Skeletal muscle cell (primary cell): ENCODE results near the gene NCBP2L.
A peak's percentile ranks its signal among the peaks of the same experiment; 100 is the strongest.

Experiments
- DNase-seq: peaks from one replicate; pipeline ENCODE4 v3.0.0-alpha.2; 2010; ENCODE audit warnings: low read depth
- H3K4me3 ChIP-seq: 2 replicates; pipeline ENCODE4 v1.5.1; 2011; ENCODE audit warnings: low read depth, mild to moderate bottlenecking, control low read depth, low read length, moderate library complexity

NCBP2L gene

DNA sequence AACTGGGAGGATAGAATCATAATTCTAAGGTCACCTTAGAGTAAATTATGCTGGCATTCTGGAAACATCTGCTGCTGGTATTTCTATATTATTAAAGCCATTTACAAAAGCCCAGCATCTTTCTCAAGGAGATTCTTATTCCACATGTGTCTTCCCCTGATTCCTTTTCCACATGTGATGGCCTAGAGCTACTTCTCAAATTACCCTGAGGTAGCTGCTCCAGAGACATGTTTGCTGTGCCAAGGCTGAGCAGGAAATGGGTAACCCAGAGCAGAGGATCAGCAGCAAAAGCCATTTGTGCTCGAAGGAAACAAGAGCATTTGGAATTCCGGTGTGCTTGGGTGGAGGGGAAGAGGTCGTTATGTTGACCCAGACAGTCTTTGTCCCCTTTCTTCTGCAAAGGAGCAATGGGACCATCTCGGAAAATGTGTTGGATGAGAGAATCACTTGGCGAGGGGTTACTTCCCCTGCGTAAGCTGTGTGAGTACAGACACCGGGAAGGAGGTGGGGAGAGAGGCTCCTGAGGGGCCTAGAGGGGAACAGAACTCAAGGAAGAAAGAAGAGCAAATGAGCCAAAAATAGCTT is 26.6 kb upstream of the NCBP2L start:
- DNase-seq: no peak
- no peak overlapping the region for H3K4me3 ChIP-seq

DNA sequence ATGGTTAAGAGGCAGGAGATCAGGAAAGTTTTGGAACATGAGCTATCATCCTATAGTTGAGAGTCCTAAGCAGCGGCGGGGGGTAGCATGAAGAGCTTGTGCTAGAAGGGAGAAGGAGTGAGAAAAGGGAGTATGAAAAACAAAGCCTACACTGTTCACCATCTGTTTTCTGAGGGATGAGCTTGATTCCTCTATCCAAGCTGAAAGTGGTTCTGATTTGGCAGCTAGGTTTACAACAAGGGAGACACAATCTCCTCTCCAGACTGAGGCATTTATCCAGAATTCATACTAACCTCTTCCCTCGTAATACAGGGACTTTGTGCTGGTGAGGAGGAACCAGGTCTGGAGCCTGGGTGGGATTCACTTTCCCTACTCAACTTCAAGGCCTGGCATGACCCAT is 25.5 kb upstream of the NCBP2L start:
- no peak overlapping the region for H3K4me3 ChIP-seq
- no peak for DNase-seq

GRCh38 chrX:107752714-107753113 is 24.8 kb upstream of the NCBP2L start:
- no peak for DNase-seq
- H3K4me3 ChIP-seq: no peak overlapping the region

- no peak overlapping the region for H3K4me3 ChIP-seq
- no peak for DNase-seq
These were observed 24.3 kb upstream of the NCBP2L start for GRCh38 chrX:107753187-107753586.

GRCh38 chrX:107755721-107756120 is 21.8 kb upstream of the NCBP2L start:
- no peak for DNase-seq
- no peak overlapping the region for H3K4me3 ChIP-seq

DNA sequence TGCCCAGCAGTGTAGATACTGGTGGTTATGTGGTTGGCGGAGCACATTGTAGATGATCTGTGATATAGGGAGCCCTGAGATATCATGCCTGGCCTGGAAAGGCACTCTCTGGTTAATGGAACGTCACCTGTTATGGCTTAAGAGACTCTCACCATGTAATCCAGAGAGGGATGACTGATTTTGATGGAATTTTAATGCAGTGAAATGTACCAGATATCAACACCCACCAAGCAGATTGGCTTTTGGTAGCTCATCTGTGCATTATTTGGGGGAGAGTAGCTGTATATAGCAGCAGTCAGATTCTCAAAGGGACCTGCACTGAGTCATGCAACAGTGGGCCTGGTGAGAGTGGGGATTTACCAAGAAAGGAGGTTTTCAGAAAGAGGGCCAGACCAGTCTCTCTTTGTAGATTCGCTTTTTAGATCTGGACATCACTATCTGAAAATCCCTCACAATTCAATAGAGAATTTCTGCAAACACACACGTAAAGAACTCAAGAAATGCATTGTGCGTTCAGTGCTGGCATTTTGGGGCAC is 19.2 kb upstream of the NCBP2L start:
- no peak overlapping the region for H3K4me3 ChIP-seq
- DNase-seq: no peak

- no peak for DNase-seq
These were observed 17.0 kb upstream of the NCBP2L start for GRCh38 chrX:107760304-107761077.

GRCh38 chrX:107763647-107764046 is 13.9 kb upstream of the NCBP2L start:
- no peak overlapping the region for H3K4me3 ChIP-seq
- DNase-seq: no peak

More at GRCh38 chrX:107760304-107761077, 17.0 kb upstream of the NCBP2L start:
- H3K4me3 ChIP-seq: no peak overlapping the region

- no peak overlapping the region for H3K4me3 ChIP-seq
- no peak for DNase-seq
These were observed 12.5 kb upstream of the NCBP2L start for GRCh38 chrX:107764845-107765608.

- peak; percentile 72 for DNase-seq
- H3K4me3 ChIP-seq: no peak overlapping the region
These were observed 10.9 kb upstream of the NCBP2L start for GRCh38 chrX:107766470-107767150.

GRCh38 chrX:107768051-107768450 is 9.5 kb upstream of the NCBP2L start:
- no peak for DNase-seq
- H3K4me3 ChIP-seq: no peak overlapping the region

DNA sequence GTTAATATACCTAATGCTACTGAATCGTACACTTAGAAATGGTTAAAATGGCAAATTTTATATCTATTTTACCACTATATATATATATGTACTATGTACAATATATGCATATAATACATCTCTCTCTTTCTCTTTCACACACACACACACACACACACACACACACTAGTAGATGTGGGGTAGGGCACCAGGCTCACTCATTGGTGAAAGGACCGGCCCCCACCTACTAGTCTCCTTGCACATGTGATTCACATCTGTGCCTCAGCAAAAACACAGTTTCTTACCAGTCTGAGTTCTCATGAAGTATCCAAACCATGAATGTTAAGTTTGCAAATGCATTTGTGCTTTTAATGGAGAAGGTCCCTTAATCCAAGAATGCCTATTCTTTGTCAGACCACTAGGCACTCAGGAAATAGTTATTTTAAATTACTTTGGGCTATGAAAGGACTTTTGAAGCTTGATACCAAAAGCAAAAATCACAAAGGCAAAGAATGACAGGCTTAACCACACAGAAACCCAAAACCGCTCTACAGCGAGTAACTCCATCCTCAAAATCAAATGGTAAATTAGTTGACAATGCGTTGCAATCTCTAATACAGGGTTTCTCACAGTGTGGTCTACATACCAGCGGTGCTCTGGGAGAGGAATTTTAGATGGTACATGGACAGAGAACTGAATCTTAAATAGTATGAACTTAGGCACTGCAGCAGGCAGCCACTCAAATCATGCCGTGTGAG is 7.8 kb upstream of the NCBP2L start:
- DNase-seq: no peak
- H3K4me3 ChIP-seq: no peak overlapping the region

GRCh38 chrX:107773206-107773605 is 4.3 kb upstream of the NCBP2L start:
- no peak for DNase-seq
- no peak overlapping the region for H3K4me3 ChIP-seq

- H3K4me3 ChIP-seq: peak overlapping the region; percentile 49
- no peak for DNase-seq
These were observed 3.6 kb upstream of the NCBP2L start for GRCh38 chrX:107773906-107774435.

- H3K4me3 ChIP-seq: peak overlapping the region; percentile 49
- no peak for DNase-seq
These were observed 2.4 kb upstream of the NCBP2L start for GRCh38 chrX:107775000-107775733.

- no peak for DNase-seq
- H3K4me3 ChIP-seq: peak within 1 kb of the TSS; percentile 49
These were observed 1.6 kb upstream of the NCBP2L start, which contains the start of gene TSC22D3 for GRCh38 chrX:107775734-107776511. TSC22D3 (minus strand) TSS chrX:107775787; CDS start chrX:107775419, 368 bp downstream.
